Nephron progenitor cell (in vitro differentiated cells): Measurements from ENCODE around the gene NXPE1.
A peak's percentile ranks its signal among the peaks of the same experiment; 100 is the strongest.

ENCODE experiments used
- DNase-seq: peaks from one replicate; pipeline ENCODE4 v3.0.0; 2021
- H3K27ac Mint-ChIP-seq: 2 replicates; pipeline ENCODE4 v1.8.0; 2021; ENCODE audit warnings: mild to moderate bottlenecking, moderate library complexity, mixed read lengths
- H3K27me3 Mint-ChIP-seq: 2 replicates; pipeline ENCODE4 v1.8.0; 2021; ENCODE audit warnings: mild to moderate bottlenecking, low read depth, mixed read lengths; ENCODE audit not compliant: poor library complexity
- H3K36me3 Mint-ChIP-seq: 2 replicates; pipeline ENCODE4 v1.8.0; 2021; ENCODE audit warnings: low read depth, mixed read lengths
- H3K4me1 Mint-ChIP-seq: 2 replicates; pipeline ENCODE4 v1.8.0; 2021; ENCODE audit warnings: mixed read lengths
- H3K4me3 Mint-ChIP-seq: 2 replicates; pipeline ENCODE4 v1.8.0; 2021; ENCODE audit warnings: mild to moderate bottlenecking, moderate library complexity, mixed read lengths
- H3K9me3 Mint-ChIP-seq: 2 replicates; pipeline ENCODE4 v1.8.0; 2021; ENCODE audit warnings: mild to moderate bottlenecking, moderate library complexity, mixed read lengths
- TF ChIP-seq, protein P1 (sequence below): fragments of 200-600 bp; sonication (generic); IDR thresholded peaks from 2 replicates; pipeline ENCODE4 v1.5.0; 2021; ENCODE audit warnings: antibody characterized with exemption

The NXPE1 gene

GRCh38 chr11:114478768-114479167 is 80.9 kb downstream of the NXPE1 start:
- H3K4me1 Mint-ChIP-seq = peaks cover 30% of the 10 kb centered on the region
- peak overlapping the region; percentile 36 for H3K27ac Mint-ChIP-seq
- peaks cover 24% of the 10 kb centered on the region for H3K36me3 Mint-ChIP-seq
- DNase-seq = no peak
- peaks cover 29% of the 10 kb centered on the region for H3K9me3 Mint-ChIP-seq
- H3K4me3 Mint-ChIP-seq = no peak overlapping the region
- peaks cover 2% of the 10 kb centered on the region for H3K27me3 Mint-ChIP-seq
- TF ChIP-seq, protein P1, sequence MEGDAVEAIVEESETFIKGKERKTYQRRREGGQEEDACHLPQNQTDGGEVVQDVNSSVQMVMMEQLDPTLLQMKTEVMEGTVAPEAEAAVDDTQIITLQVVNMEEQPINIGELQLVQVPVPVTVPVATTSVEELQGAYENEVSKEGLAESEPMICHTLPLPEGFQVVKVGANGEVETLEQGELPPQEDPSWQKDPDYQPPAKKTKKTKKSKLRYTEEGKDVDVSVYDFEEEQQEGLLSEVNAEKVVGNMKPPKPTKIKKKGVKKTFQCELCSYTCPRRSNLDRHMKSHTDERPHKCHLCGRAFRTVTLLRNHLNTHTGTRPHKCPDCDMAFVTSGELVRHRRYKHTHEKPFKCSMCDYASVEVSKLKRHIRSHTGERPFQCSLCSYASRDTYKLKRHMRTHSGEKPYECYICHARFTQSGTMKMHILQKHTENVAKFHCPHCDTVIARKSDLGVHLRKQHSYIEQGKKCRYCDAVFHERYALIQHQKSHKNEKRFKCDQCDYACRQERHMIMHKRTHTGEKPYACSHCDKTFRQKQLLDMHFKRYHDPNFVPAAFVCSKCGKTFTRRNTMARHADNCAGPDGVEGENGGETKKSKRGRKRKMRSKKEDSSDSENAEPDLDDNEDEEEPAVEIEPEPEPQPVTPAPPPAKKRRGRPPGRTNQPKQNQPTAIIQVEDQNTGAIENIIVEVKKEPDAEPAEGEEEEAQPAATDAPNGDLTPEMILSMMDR = no peak

- peaks cover 31% of the 10 kb centered on the region for H3K4me1 Mint-ChIP-seq
- TF ChIP-seq, protein P1 = no peak
- peak overlapping the region; percentile 11 for H3K4me3 Mint-ChIP-seq
- H3K9me3 Mint-ChIP-seq = peaks cover 30% of the 10 kb centered on the region
- H3K36me3 Mint-ChIP-seq = peaks cover 25% of the 10 kb centered on the region
- peaks cover 2% of the 10 kb centered on the region for H3K27me3 Mint-ChIP-seq
- DNase-seq = no peak
- H3K27ac Mint-ChIP-seq = peak overlapping the region; percentile 28
Measured at GRCh38 chr11:114478001-114478410, 81.7 kb downstream of the NXPE1 start.

DNA sequence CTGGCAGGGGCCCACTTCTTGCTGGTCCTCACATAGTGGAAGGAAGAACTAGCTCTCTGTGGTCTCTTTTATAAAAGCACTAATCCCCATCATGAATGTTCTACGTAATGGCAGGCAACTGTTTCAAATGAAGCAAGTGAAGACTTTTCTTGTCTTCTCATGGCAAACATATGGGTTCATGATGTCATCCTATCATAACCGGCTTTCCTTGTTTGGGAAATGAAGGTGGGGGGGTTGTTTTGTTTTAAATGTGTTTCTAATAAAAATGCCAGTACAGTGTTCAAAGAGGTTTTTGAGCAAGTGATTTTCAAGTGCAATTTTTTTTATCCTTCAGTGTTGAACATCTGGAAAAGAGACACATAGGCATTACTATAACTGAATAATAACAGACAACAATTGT is 87.0 kb downstream of the NXPE1 start:
- peaks cover 42% of the 10 kb centered on the region for H3K9me3 Mint-ChIP-seq
- H3K27ac Mint-ChIP-seq = no peak overlapping the region
- peaks cover 20% of the 10 kb centered on the region for H3K4me1 Mint-ChIP-seq
- peaks cover 37% of the 10 kb centered on the region for H3K36me3 Mint-ChIP-seq
- no peak for DNase-seq
- H3K27me3 Mint-ChIP-seq = no peaks in the 10 kb centered on the region
- no peak overlapping the region for H3K4me3 Mint-ChIP-seq
- TF ChIP-seq, protein P1 = no peak
